OCI-LY7 (cell line): ENCODE results near the gene NBL1. TPM values are rescaled to one million over a fixed set of nuclear protein-coding genes. Genes with fewer than 3 reads are reported as not detected.

Experiments
- BruUV-seq: library from RNA; stranded (reverse); fragments of 400-500 nt; replicated peaks from 2 replicates; lab custom pipeline; 2021; lab: Mats Ljungman, UMichigan
- CTCF ChIA-PET: fragments of 300-600 bp; sonication (Branson Sonifier 250); formaldehyde crosslinking; loops from one replicate; lab custom pipeline; 2022; ENCODE audit warnings: antibody characterized with exemption; ENCODE audit not compliant: unreplicated experiment; lab: Charles Lee
- POLR2A ChIA-PET: fragments of 300-600 bp; sonication (Branson Sonifier 250); formaldehyde crosslinking; loops from one replicate; lab custom pipeline; 2022; ENCODE audit warnings: antibody characterized with exemption; lab: Charles Lee
- DNase-seq: peaks from one replicate; pipeline ENCODE4 v3.0.0-alpha.2; 2015; ENCODE audit warnings: low spot score
- H2AFZ ChIP-seq: fragments of 200-600 bp; sonication (generic), shearing (Covaris generic); 2 replicates; pipeline ENCODE4 v1.6.1; 2014; ENCODE audit warnings: mild to moderate bottlenecking, antibody characterized with exemption, low read length, moderate library complexity
- H3K27ac ChIP-seq: fragments of 200-600 bp; sonication (generic); 2 replicates; pipeline ENCODE4 v1.5.1; 2014; ENCODE audit warnings: mixed run types, low read depth, mild to moderate bottlenecking, moderate library complexity, low read length, inconsistent platforms; ENCODE audit not compliant: poor library complexity, severe bottlenecking
- H3K36me3 ChIP-seq: fragments of 200-600 bp; sonication (generic); 2 replicates; pipeline ENCODE4 v1.6.1; 2014; ENCODE audit warnings: mild to moderate bottlenecking, antibody characterized with exemption, low read length, moderate library complexity, mixed read lengths; ENCODE audit not compliant: insufficient read depth
- H3K4me1 ChIP-seq: fragments of 200-600 bp; sonication (generic); 2 replicates; pipeline ENCODE4 v1.5.1; 2014; ENCODE audit warnings: mild to moderate bottlenecking, low read length; ENCODE audit not compliant: insufficient read depth, poor library complexity, severe bottlenecking
- H3K4me2 ChIP-seq: fragments of 200-600 bp; sonication (generic); 2 replicates; pipeline ENCODE4 v1.6.1; 2014; ENCODE audit warnings: mild to moderate bottlenecking, low read length
- H3K4me3 ChIP-seq: fragments of 200-600 bp; sonication (generic); 2 replicates; pipeline ENCODE4 v1.5.1; 2014; ENCODE audit warnings: mild to moderate bottlenecking, low read depth, low read length; ENCODE audit not compliant: poor library complexity, severe bottlenecking
- H3K79me2 ChIP-seq: fragments of 200-600 bp; sonication (generic); 2 replicates; pipeline ENCODE4 v1.6.1; 2016; ENCODE audit warnings: low read depth, mild to moderate bottlenecking, low read length, moderate library complexity, mixed read lengths; ENCODE audit not compliant: insufficient read depth
- H3K9me2 ChIP-seq: fragments of 200-600 bp; sonication (generic); 2 replicates; pipeline ENCODE4 v1.6.1; 2016; ENCODE audit warnings: mild to moderate bottlenecking, low read length, mixed read lengths; ENCODE audit not compliant: insufficient read depth
- H3K9me3 ChIP-seq: fragments of 200-600 bp; sonication (generic); 2 replicates; pipeline ENCODE4 v1.6.1; 2014; ENCODE audit warnings: mild to moderate bottlenecking, mixed run types, low read length, mixed read lengths
- H4K20me1 ChIP-seq: fragments of 200-600 bp; sonication (generic); 2 replicates; pipeline ENCODE4 v1.6.1; 2014; ENCODE audit warnings: mild to moderate bottlenecking, antibody characterized with exemption, low read length, moderate library complexity, mixed read lengths; ENCODE audit not compliant: insufficient read depth
- EZH2phosphoT487 ChIP-seq: fragments of 200-600 bp; sonication (generic); IDR thresholded peaks from 2 replicates; pipeline ENCODE4 v1.6.1; 2018; ENCODE audit warnings: low read depth, borderline replicate concordance, mild to moderate bottlenecking, mixed run types, antibody characterized with exemption, low read length, moderate library complexity, mixed read lengths
- intact Hi-C: fragments of 100-400 bp; cut with micrococcal nuclease; formaldehyde crosslinking; loops from one replicate; pipeline ENCODE4 v1.10.0; 2022; ENCODE audit not compliant: unreplicated experiment
- total RNA-seq, 2 experiments: library from RNA; depleted of rRNA in 1 of 2; stranded (reverse); fragments of >200 nt in 1 of 2; shearing (Covaris generic) in 1 of 2; gene quantifications; 2 replicates each; pipeline ENCODE4 v1.2.3, GENCODE V29; 2014 to 2022
- TF ChIP-seq, protein P1 (sequence below): fragments of 200-600 bp; sonication (generic); conservative IDR thresholded peaks from 2 replicates; pipeline ENCODE4 v1.5.1; 2014; ENCODE audit warnings: mild to moderate bottlenecking, antibody characterized with exemption, low read length, moderate library complexity, mixed read lengths

The NBL1 gene
- total RNA-seq, 2 experiments from 2014 or later, result not detected

DNA sequence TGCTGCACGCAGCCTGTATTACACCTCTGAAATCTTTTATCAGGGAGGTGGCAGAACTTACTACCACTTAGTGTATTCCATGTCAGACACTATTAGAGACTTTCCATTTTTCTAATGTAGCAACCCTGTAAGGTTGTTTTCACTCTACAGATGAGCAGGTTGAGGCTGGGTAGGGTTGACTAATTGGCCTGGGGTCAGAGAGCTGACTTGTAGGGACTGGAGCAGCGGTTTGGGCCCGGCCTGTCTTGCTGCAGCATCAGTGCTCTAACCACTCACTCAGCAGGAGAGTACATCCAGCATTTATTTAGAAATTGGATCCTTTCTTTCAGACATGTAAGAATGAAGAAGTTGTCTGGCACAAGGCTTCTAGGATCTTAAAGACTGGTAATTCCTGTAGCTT, 25.7 kb upstream of the NBL1 start:
- peaks cover 75% of the 10 kb centered on the region for H3K36me3 ChIP-seq
- intact Hi-C loops, result no loop called here
- no peak for TF ChIP-seq EZH2phosphoT487
- TF ChIP-seq, protein P1, sequence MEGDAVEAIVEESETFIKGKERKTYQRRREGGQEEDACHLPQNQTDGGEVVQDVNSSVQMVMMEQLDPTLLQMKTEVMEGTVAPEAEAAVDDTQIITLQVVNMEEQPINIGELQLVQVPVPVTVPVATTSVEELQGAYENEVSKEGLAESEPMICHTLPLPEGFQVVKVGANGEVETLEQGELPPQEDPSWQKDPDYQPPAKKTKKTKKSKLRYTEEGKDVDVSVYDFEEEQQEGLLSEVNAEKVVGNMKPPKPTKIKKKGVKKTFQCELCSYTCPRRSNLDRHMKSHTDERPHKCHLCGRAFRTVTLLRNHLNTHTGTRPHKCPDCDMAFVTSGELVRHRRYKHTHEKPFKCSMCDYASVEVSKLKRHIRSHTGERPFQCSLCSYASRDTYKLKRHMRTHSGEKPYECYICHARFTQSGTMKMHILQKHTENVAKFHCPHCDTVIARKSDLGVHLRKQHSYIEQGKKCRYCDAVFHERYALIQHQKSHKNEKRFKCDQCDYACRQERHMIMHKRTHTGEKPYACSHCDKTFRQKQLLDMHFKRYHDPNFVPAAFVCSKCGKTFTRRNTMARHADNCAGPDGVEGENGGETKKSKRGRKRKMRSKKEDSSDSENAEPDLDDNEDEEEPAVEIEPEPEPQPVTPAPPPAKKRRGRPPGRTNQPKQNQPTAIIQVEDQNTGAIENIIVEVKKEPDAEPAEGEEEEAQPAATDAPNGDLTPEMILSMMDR, result no peak
- no peaks in the 10 kb centered on the region for H3K9me3 ChIP-seq
- ChIA-PET CTCF (no interaction called here), POLR2A (interaction anchor here (0.6 to 0.9 kb wide), 2 partner anchors 197 to 423 kb away, joined by 3 read pairs; no protein-coding TSS in a partner anchor)
- peaks cover 48% of the 10 kb centered on the region; the same call in 1 of the 2 replicates for H3K79me2 ChIP-seq
- DNase-seq, result no peak
- H4K20me1 ChIP-seq, result peaks cover 8% of the 10 kb centered on the region
- no peak overlapping the region for H2AFZ ChIP-seq
- H3K4me2 ChIP-seq, result no peak overlapping the region
- H3K4me3 ChIP-seq, result no peak overlapping the region
- H3K4me1 ChIP-seq, result no peaks in the 10 kb centered on the region
- BruUV-seq, result no TSS peak
- H3K9me2 ChIP-seq, result no peaks in the 10 kb centered on the region
- H3K27ac ChIP-seq, result no peak overlapping the region

DNA sequence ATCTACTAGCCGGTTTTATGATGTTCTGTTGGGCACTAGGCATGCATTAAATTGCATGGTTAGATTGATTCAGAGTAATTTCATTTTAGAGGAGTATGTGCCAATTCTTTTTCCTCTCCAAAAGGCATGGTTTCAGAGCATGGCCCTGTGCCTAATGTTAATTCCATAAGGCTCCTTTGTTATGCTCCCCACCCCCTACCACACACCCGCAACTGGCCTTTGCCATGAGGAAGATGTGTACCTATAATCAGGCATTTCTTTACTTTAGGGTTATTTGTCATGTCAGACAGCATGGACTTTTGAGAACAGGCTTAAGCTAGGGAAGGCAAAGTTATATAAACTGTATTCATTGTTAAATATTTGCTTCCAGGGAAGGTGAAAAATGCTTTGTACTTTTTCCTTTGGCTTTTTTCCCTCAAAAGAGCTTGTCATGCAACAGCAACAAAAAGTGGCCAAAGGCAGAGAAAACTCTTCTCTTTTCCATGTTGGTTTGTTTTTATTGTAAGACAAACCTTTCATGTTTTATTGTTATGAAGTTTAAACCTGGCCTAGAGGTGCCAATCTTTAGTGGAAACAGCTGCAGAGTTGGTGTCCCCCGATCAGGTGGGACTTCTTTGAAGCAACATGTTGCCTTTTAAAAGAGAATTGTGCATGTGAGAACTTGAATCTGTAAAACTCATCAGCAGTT, 24.3 kb upstream of the NBL1 start:
- Histone ChIP-seq H4K20me1 (peaks cover 9% of the 10 kb centered on the region), H3K4me3 (no peak overlapping the region), H3K9me3 (no peaks in the 10 kb centered on the region), H3K36me3 (peaks cover 81% of the 10 kb centered on the region), H3K4me1 (no peaks in the 10 kb centered on the region), H3K27ac (no peak overlapping the region), H3K4me2 (no peak overlapping the region), H2AFZ (no peak overlapping the region), H3K9me2 (no peaks in the 10 kb centered on the region), H3K79me2 (peaks cover 39% of the 10 kb centered on the region; the same call in 1 of the 2 replicates)
- ChIA-PET CTCF (no interaction called here), POLR2A (interaction anchor here (0.6 kb wide), 1 partner anchor 274 kb away, joined by 3 read pairs; no protein-coding TSS in a partner anchor)
- intact Hi-C loops, result no loop called here
- no TSS peak for BruUV-seq
- no peak for TF ChIP-seq EZH2phosphoT487
- TF ChIP-seq, protein P1, result no peak
- DNase-seq, result no peak

- H3K4me3 ChIP-seq, result no peak overlapping the region
- H3K4me1 ChIP-seq, result no peaks in the 10 kb centered on the region
- intact Hi-C loops, result no loop called here
- H3K36me3 ChIP-seq, result peaks cover 81% of the 10 kb centered on the region
- H3K9me2 ChIP-seq, result no peaks in the 10 kb centered on the region
- H3K9me3 ChIP-seq, result no peaks in the 10 kb centered on the region
- H4K20me1 ChIP-seq, result peaks cover 9% of the 10 kb centered on the region
- H2AFZ ChIP-seq, result no peak overlapping the region
- POLR2A ChIA-PET, result no interaction called here
- CTCF ChIA-PET, result no interaction called here
- H3K27ac ChIP-seq, result no peak overlapping the region
- DNase-seq, result no peak
- TF ChIP-seq EZH2phosphoT487, result no peak
- TF ChIP-seq, protein P1, result no peak
- H3K79me2 ChIP-seq, result peaks cover 39% of the 10 kb centered on the region; the same call in 1 of the 2 replicates
- H3K4me2 ChIP-seq, result no peak overlapping the region
- no TSS peak for BruUV-seq
Measured at GRCh38 chr1:19620786-19621185, 23.3 kb upstream of the NBL1 start.
